ENCODE data around the gene PLA2G15.

Gene PLA2G15

DNA sequence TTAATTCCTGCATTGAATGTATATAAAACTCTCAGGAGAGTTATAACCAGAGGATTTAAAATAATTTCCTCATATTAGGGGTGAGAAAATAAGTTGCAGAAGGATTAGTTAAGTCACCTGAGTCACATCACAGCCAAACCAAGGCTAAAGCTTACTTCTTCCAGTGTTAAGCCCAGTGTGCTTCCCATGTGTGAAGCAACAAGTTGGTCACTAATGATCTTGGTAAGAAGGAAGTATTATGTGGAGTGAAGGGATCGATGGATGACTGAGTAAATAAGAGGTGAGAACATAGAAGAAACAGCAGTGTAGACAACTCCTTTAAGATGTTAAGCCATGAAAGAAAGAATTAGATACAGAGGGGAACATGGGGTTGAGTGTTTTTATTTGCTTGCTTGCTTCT, 29.9 kb upstream of the PLA2G15 start:
- DNase-seq (ENCODE audit: low read depth), result no peak
- TF ChIP-seq, protein P1, sequence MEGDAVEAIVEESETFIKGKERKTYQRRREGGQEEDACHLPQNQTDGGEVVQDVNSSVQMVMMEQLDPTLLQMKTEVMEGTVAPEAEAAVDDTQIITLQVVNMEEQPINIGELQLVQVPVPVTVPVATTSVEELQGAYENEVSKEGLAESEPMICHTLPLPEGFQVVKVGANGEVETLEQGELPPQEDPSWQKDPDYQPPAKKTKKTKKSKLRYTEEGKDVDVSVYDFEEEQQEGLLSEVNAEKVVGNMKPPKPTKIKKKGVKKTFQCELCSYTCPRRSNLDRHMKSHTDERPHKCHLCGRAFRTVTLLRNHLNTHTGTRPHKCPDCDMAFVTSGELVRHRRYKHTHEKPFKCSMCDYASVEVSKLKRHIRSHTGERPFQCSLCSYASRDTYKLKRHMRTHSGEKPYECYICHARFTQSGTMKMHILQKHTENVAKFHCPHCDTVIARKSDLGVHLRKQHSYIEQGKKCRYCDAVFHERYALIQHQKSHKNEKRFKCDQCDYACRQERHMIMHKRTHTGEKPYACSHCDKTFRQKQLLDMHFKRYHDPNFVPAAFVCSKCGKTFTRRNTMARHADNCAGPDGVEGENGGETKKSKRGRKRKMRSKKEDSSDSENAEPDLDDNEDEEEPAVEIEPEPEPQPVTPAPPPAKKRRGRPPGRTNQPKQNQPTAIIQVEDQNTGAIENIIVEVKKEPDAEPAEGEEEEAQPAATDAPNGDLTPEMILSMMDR (conservative IDR thresholded peaks at IDR 0.05; ENCODE audit: low read length), result no peak
- no peak overlapping the region for H3K4me3 ChIP-seq (ENCODE audit: low read length)

DNA sequence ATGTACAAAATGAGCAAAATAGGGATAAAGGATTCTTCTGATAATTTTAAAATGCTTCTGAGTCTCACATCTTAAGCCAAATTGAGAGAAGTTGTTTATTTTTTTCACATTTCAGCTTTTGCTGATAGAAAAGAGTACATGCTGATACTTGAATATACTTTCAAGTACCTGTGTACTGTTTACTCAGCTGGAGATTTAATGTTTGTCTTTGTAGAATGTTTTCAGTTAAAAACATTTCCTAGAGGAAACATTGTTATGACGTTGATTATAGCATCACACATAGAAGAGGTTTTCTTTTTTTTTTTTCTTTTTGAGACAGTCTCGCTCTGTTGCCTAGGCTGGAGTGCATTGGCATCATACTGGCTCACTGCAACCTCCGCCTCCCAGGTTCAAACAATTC, 28.9 kb upstream of the PLA2G15 start:
- TF ChIP-seq, protein P1 (conservative IDR thresholded peaks at IDR 0.05; ENCODE audit: low read length), result no peak
- H3K4me3 ChIP-seq (ENCODE audit: low read length), result no peak overlapping the region
- no peak for DNase-seq (ENCODE audit: low read depth)

- TF ChIP-seq, protein P1 (conservative IDR thresholded peaks at IDR 0.05; ENCODE audit: low read length), result no peak
- DNase-seq (ENCODE audit: low read depth), result no peak
- no peak overlapping the region for H3K4me3 ChIP-seq (ENCODE audit: low read length)
Measured at GRCh38 chr16:68217506-68217905, 27.7 kb upstream of the PLA2G15 start.

GRCh38 chr16:68219725-68220351, 25.3 kb upstream of the PLA2G15 start:
- DNase-seq (ENCODE audit: low read depth), result no peak
- TF ChIP-seq, protein P1 (conservative IDR thresholded peaks at IDR 0.05; ENCODE audit: low read length), result no peak
- H3K4me3 ChIP-seq (ENCODE audit: low read length), result no peak overlapping the region

DNA sequence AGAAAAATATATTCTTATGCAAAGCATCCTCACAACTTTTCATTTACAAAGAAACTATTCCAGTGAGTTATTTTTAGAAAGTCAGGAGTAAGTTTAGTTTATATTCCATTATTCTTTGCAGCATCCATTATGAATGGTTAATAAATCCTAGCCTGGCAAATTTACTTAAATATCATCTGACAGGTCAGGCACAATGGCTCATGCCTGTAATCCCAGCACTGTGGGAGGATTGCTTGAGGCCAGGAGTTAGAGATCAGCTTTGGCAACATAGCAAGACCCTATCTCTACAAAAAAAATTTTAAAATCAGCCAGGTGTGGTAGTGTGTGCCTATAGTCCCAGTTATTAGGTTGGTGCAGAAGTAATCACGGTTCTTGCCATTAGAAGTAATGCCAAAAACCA, 22.1 kb upstream of the PLA2G15 start:
- TF ChIP-seq, protein P1 (conservative IDR thresholded peaks at IDR 0.05; ENCODE audit: low read length), result no peak
- no peak for DNase-seq (ENCODE audit: low read depth)

DNA sequence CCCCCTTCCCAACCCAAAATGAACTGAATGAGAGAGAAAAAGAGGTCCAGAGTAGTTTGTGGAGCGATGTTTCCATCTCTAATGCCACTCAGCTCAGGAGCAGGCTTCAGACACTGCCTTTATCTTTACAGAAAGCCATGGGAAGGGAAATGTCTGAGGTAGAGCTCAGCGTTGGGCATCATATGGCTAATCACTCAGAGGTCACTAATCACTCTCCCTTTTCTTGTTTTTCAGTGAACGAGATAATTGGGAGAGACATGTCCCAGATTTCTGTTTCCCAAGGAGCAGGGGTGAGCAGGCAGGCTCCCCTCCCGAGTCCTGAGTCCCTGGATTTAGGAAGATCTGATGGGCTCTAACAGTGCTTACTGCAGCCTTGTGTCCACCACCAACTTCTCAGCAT, 19.1 kb upstream of the PLA2G15 start:
- DNase-seq (ENCODE audit: low read depth), result no peak
- no peak overlapping the region for H3K4me3 ChIP-seq (ENCODE audit: low read length)
- TF ChIP-seq, protein P1 (conservative IDR thresholded peaks at IDR 0.05; ENCODE audit: low read length), result no peak

More for the DNA sequence above, 22.1 kb upstream of the PLA2G15 start:
- H3K4me3 ChIP-seq (ENCODE audit: low read length), result no peak overlapping the region

GRCh38 chr16:68227183-68227793, 17.9 kb upstream of the PLA2G15 start:
- H3K4me3 ChIP-seq (ENCODE audit: low read length), result no peak overlapping the region
- no peak for DNase-seq (ENCODE audit: low read depth)
- TF ChIP-seq, protein P1 (conservative IDR thresholded peaks at IDR 0.05; ENCODE audit: low read length), result no peak

All from AG10803 (cell line).